HepG2 (cell line): Measurements from ENCODE around the gene ACADVL. TPM values are rescaled to one million over a fixed set of nuclear protein-coding genes. Genes with fewer than 3 reads are reported as not detected.
A peak's percentile ranks its signal among the peaks of the same experiment; 100 is the strongest.

Experiments
- ATAD3A ChIP-seq: sonication (generic); formaldehyde crosslinking; IDR thresholded peaks from 2 replicates; pipeline ENCODE4 v1.4.0; 2020; ENCODE audit warnings: missing genetic modification reagents
- BCL6 ChIP-seq: IDR thresholded peaks from 2 replicates; pipeline ENCODE4 v1.6.1; 2016; ENCODE audit warnings: missing genetic modification reagents, missing compliant biosample characterization
- CHCHD3 ChIP-seq: sonication (generic); formaldehyde crosslinking; IDR thresholded peaks from 2 replicates; pipeline ENCODE4 v1.8.0; 2022; ENCODE audit warnings: mild to moderate bottlenecking, missing genetic modification reagents, moderate library complexity
- CREB1 ChIP-seq, 2 experiments: fragments of 450-650 bp in 1 of 2; IDR thresholded peaks; 2 replicates each; pipeline ENCODE4 v1.6.1; 2016 to 2017; ENCODE audit warnings: control low read depth in 1 of 2, mild to moderate bottlenecking in 1 of 2, missing compliant biosample characterization in 1 of 2, missing genetic modification characterization in 1 of 2
- CREM ChIP-seq, 2 experiments: sonication (generic) in 1 of 2; formaldehyde crosslinking in 1 of 2; IDR thresholded peaks; 2 replicates each; pipeline versions ENCODE4 v1.4.0 to v1.6.1; 2016 to 2020; ENCODE audit warnings: antibody characterized with exemption in 1 of 2, mild to moderate bottlenecking in 1 of 2, missing genetic modification reagents in 1 of 2
- DMAP1 ChIP-seq: IDR thresholded peaks from 2 replicates; pipeline ENCODE4 v1.6.1; 2016
- DRAP1 ChIP-seq: IDR thresholded peaks from 2 replicates; pipeline ENCODE4 v1.6.1; 2016; ENCODE audit warnings: missing genetic modification reagents, missing compliant biosample characterization
- EHMT2 ChIP-seq: fragments of 200-600 bp; sonication (generic); IDR thresholded peaks from 2 replicates; pipeline ENCODE4 v1.7.0; 2017; ENCODE audit warnings: antibody characterized with exemption, low read depth, low read length, borderline replicate concordance
- ELF1 ChIP-seq: sonication (generic); formaldehyde crosslinking; IDR thresholded peaks from 2 replicates; pipeline ENCODE4 v1.4.0; 2020; ENCODE audit warnings: missing genetic modification reagents
- GABPA ChIP-seq, 2 experiments: IDR thresholded peaks; 2 replicates each; pipeline ENCODE4 v1.6.1; 2011 to 2016; ENCODE audit warnings: low read depth in 2 of 2, low read length in 1 of 2, missing biosample characterization in 1 of 2, missing genetic modification characterization in 1 of 2
- HOXA3 ChIP-seq: sonication (generic); formaldehyde crosslinking; IDR thresholded peaks from 2 replicates; pipeline ENCODE4 v1.5.0; 2020; ENCODE audit warnings: missing genetic modification reagents
- IKZF1 ChIP-seq: fragments of 450-650 bp; IDR thresholded peaks from 2 replicates; pipeline ENCODE4 v1.7.1; 2016
- KAT7 ChIP-seq: IDR thresholded peaks from 2 replicates; pipeline ENCODE4 v1.6.1; 2018; ENCODE audit warnings: borderline replicate concordance, missing compliant biosample characterization
- MXD4 ChIP-seq: IDR thresholded peaks from 2 replicates; pipeline ENCODE4 v1.6.1; 2016; ENCODE audit warnings: mild to moderate bottlenecking, missing biosample characterization, missing genetic modification reagents
- NFKB2 ChIP-seq: sonication (generic); formaldehyde crosslinking; IDR thresholded peaks from 2 replicates; pipeline ENCODE4 v1.4.0; 2020; ENCODE audit warnings: missing genetic modification reagents, borderline replicate concordance
- PHF21A ChIP-seq: sonication (generic); formaldehyde crosslinking; IDR thresholded peaks from 2 replicates; pipeline ENCODE4 v1.5.0; 2020; ENCODE audit warnings: mild to moderate bottlenecking, missing genetic modification reagents
- SOX13 ChIP-seq, 3 experiments: fragments of 450-650 bp in 1 of 3; sonication (generic) in 1 of 3; formaldehyde crosslinking in 1 of 3; IDR thresholded peaks in 2 of 3; conservative IDR thresholded peaks in 1 of 3; 2 replicates each; pipeline versions ENCODE4 v1.5.0 to v1.6.1; 2016 to 2020; ENCODE audit warnings: antibody characterized with exemption in 1 of 3, mild to moderate bottlenecking in 1 of 3, missing compliant biosample characterization in 1 of 3, missing genetic modification reagents in 1 of 3, moderate library complexity in 1 of 3
- TERF1 ChIP-seq: sonication (generic); formaldehyde crosslinking; IDR thresholded peaks from 2 replicates; pipeline ENCODE4 v1.8.0; 2022; ENCODE audit warnings: mild to moderate bottlenecking, missing genetic modification reagents, moderate library complexity
- TMF1 ChIP-seq: sonication (generic); formaldehyde crosslinking; IDR thresholded peaks from 2 replicates; pipeline ENCODE4 v1.8.1; 2022; ENCODE audit warnings: low read depth, missing genetic modification reagents
- TOE1 ChIP-seq: sonication (generic); formaldehyde crosslinking; IDR thresholded peaks from 2 replicates; pipeline ENCODE4 v1.4.0; 2020; ENCODE audit warnings: mild to moderate bottlenecking, missing genetic modification reagents
- TSC22D2 ChIP-seq: sonication (generic); formaldehyde crosslinking; IDR thresholded peaks from 2 replicates; pipeline ENCODE4 v1.5.1; 2020; ENCODE audit warnings: missing genetic modification reagents, mild to moderate bottlenecking, borderline replicate concordance
- ZBTB21 ChIP-seq: sonication (generic); formaldehyde crosslinking; IDR thresholded peaks from 2 replicates; pipeline ENCODE4 v1.4.0; 2020; ENCODE audit warnings: missing genetic modification reagents
- ZNF296 ChIP-seq: sonication (generic); formaldehyde crosslinking; conservative IDR thresholded peaks from 2 replicates; pipeline ENCODE4 v1.5.0; 2020; ENCODE audit warnings: mild to moderate bottlenecking, missing genetic modification reagents
- ZNF331 ChIP-seq: sonication (generic); formaldehyde crosslinking; IDR thresholded peaks from 2 replicates; pipeline ENCODE4 v1.4.0; 2020; ENCODE audit warnings: missing genetic modification reagents
- ZNF414 ChIP-seq: sonication (generic); formaldehyde crosslinking; IDR thresholded peaks from 2 replicates; pipeline ENCODE4 v1.5.0; 2020; ENCODE audit warnings: missing genetic modification reagents
- ZNF501 ChIP-seq: sonication (generic); formaldehyde crosslinking; IDR thresholded peaks from 2 replicates; pipeline ENCODE4 v1.5.1; 2020; ENCODE audit warnings: mild to moderate bottlenecking, moderate library complexity, missing genetic modification reagents
- ZNF607 ChIP-seq: sonication (generic); formaldehyde crosslinking; IDR thresholded peaks from 2 replicates; pipeline ENCODE4 v1.5.1; 2020; ENCODE audit warnings: missing genetic modification reagents, mild to moderate bottlenecking, borderline replicate concordance
- ZNF615 ChIP-seq: sonication (generic); formaldehyde crosslinking; IDR thresholded peaks from 2 replicates; pipeline ENCODE4 v1.5.0; 2020; ENCODE audit warnings: mild to moderate bottlenecking, missing genetic modification reagents, borderline replicate concordance
- ZNF773 ChIP-seq: sonication (generic); formaldehyde crosslinking; IDR thresholded peaks from 2 replicates; pipeline ENCODE4 v1.4.0; 2020; ENCODE audit warnings: missing genetic modification reagents, borderline replicate concordance
- polyA plus RNA-seq, 8 experiments: library from polyadenylated mRNA; depleted of rRNA in 3 of 8; stranded (reverse) in 7 of 8; unstranded in 1 of 8; fragments of >200 nt; fragmentation: Illumina TruSeq in 4 of 8; extraction: Trizol in 4 of 8; gene quantifications; 2 replicates each; pipeline versions ENCODE4 v1.2.1 to v1.2.3, GENCODE V29; 2011 to 2016; ENCODE audit warnings: low read depth in 4 of 8, missing spikeins in 1 of 8, mixed read lengths in 1 of 8; ENCODE audit not compliant: insufficient read depth in 1 of 8
- total RNA-seq, 5 experiments: library from RNA; depleted of rRNA; stranded (reverse); fragments of >200 nt; fragmentation: Illumina TruSeq; extraction: Trizol; gene quantifications; 2 replicates each; pipeline ENCODE4 v1.2.3, GENCODE V29; 2016; ENCODE audit warnings: low read depth in 1 of 5

Gene ACADVL
- total and polyA plus RNA-seq, 2 of the 13 experiments (the other 11 are each of a cell fraction or from before 2014, with no cell fraction given): 219 to 412 TPM

- no peak for TF ChIP-seq TERF1 (CRISPR knock-in tag)
- TF ChIP-seq EHMT2: no peak
- TF ChIP-seq ZNF773 (CRISPR knock-in tag): no peak
- no peak for TF ChIP-seq TSC22D2 (CRISPR knock-in tag)
- no peak for TF ChIP-seq ZNF296
- TF ChIP-seq ZNF501 (CRISPR knock-in tag): peak; percentile 79
- TF ChIP-seq HOXA3: no peak
- no peak for TF ChIP-seq PHF21A (CRISPR knock-in tag)
- TF ChIP-seq DMAP1 (CRISPR knock-in tag): no peak
- TF ChIP-seq CHCHD3 (CRISPR knock-in tag): no peak
- 0 out of 2 replicates have a peak, but pooled peaks have one; percentile 26 for TF ChIP-seq NFKB2
- 0 out of 2 replicates have a peak, but pooled peaks have one; percentile 33 for TF ChIP-seq ZBTB21 (CRISPR knock-in tag)
- no peak for TF ChIP-seq BCL6
- TF ChIP-seq ZNF615 (CRISPR knock-in tag): no peak
- TF ChIP-seq TOE1 (CRISPR knock-in tag): no peak
- TF ChIP-seq ATAD3A (CRISPR knock-in tag): no peak
- TF ChIP-seq GABPA (IDR thresholded peaks at IDR 0.05; ENCODE audit: low read depth, low read length): no peak
- TF ChIP-seq GABPA (CRISPR knock-in tag; IDR thresholded peaks at IDR 0.05; ENCODE audit: low read depth): 0 out of 2 replicates have a peak, but pooled peaks have one; percentile 17
- peak; percentile 40; the same call in 1 of the 2 replicates for TF ChIP-seq KAT7
- no peak for TF ChIP-seq DRAP1 (CRISPR knock-in tag)
- TF ChIP-seq ZNF414 (CRISPR knock-in tag): no peak
- TF ChIP-seq CREM (IDR thresholded peaks at IDR 0.05): no peak
- no peak for TF ChIP-seq CREM (CRISPR knock-in tag; IDR thresholded peaks at IDR 0.05)
- no peak for TF ChIP-seq SOX13 (IDR thresholded peaks at IDR 0.05)
- no peak; a peak in 1 of 4 replicates for TF ChIP-seq SOX13 (CRISPR knock-in tag; conservative IDR thresholded peaks at IDR 0.05 in 1 of 2, IDR thresholded peaks at IDR 0.05 in 1 of 2)
- no peak for TF ChIP-seq IKZF1
- peak; percentile 23; the same call in 1 of the 2 replicates for TF ChIP-seq ZNF331 (CRISPR knock-in tag)
- TF ChIP-seq ZNF607 (CRISPR knock-in tag): 0 out of 2 replicates have a peak, but pooled peaks have one; percentile 31
- no peak for TF ChIP-seq MXD4 (CRISPR knock-in tag)
- TF ChIP-seq TMF1: no peak
- TF ChIP-seq ELF1 (CRISPR knock-in tag): peak; percentile 33
- TF ChIP-seq CREB1 (IDR thresholded peaks at IDR 0.05): peak; percentile 40; the same call in 1 of the 2 replicates
- TF ChIP-seq CREB1 (CRISPR knock-in tag; IDR thresholded peaks at IDR 0.05): no peak
Measured at GRCh38 chr17:7177191-7177953, 42.4 kb upstream of the ACADVL start (continued).
